Body of pancreas (tissue), 4 donors: ENCODE measurements around the gene GJC3. TPM values are rescaled to one million over a fixed set of nuclear protein-coding genes. Genes with fewer than 3 reads are reported as not detected.
"Not testable (repeated sequence)": the region's sequence is repeated elsewhere in the genome, so short reads cannot be mapped to it uniquely, and the experiment has no call there.

Experiments used
- ATAC-seq: fragments of 150-250 bp; one replicate; pipeline ENCODE4 v1.9.1; 2016
- DNase-seq, 4 donors: peaks; one replicate each; pipeline ENCODE4 v3.0.0-alpha.2; 2019
- H3K27ac ChIP-seq, 4 donors: fragments of 200-600 bp; sonication (generic); 1 replicate in 3 of 4; 2 replicates in 1 of 4; pipeline versions ENCODE4 v1.5.1 to v1.6.1; 2016 to 2019; ENCODE audit warnings: mild to moderate bottlenecking in 1 of 4, mixed read lengths in 1 of 4, moderate library complexity in 1 of 4
- H3K27me3 ChIP-seq, 2 donors: fragments of 200-600 bp; sonication (generic); one replicate each; pipeline ENCODE4 v1.6.0; 2016; ENCODE audit warnings: mild to moderate bottlenecking in 1 of 2
- H3K36me3 ChIP-seq, 2 donors: fragments of 200-600 bp; sonication (generic); replicated peaks in 1 of 2; 2 replicates each; pipeline ENCODE4 v1.5.1; 2016; ENCODE audit warnings: low read depth in 2 of 2; ENCODE audit not compliant: insufficient read depth in 1 of 2
- H3K4me1 ChIP-seq: fragments of 200-600 bp; sonication (generic); one replicate; pipeline ENCODE4 v1.6.0; 2016
- H3K4me3 ChIP-seq, 2 donors: fragments of 200-600 bp; sonication (generic); 1 replicate in 1 of 2; 2 replicates in 1 of 2; pipeline ENCODE4 v1.5.1; 2016 to 2019
- H3K9me3 ChIP-seq, 3 donors: fragments of 200-600 bp; sonication (generic); 1 replicate in 2 of 3; 2 replicates in 1 of 3; pipeline ENCODE4 v1.5.1; 2016
- CTCF ChIP-seq, 7 experiments: fragments of 450-650 bp in 4 of 7; fragments of 200-600 bp in 3 of 7; sonication (generic) in 3 of 7; IDR thresholded peaks; one replicate each; pipeline ENCODE4 v1.5.1; 2016 to 2019; ENCODE audit warnings: antibody characterized with exemption in 7 of 7
- POLR2A ChIP-seq, 3 donors: fragments of 450-650 bp; IDR thresholded peaks; one replicate each; pipeline ENCODE4 v1.6.1; 2016; ENCODE audit warnings: antibody characterized with exemption in 3 of 3, mild to moderate bottlenecking in 2 of 3
- WGBS, 2 donors: methylation state at CpG; one replicate each; pipeline ENCODE4 v1.1.5; 2017; 5-methylcytosine and 5-hydroxymethylcytosine counted together
- intact Hi-C: fragments of 100-400 bp; cut with DNase I; formaldehyde crosslinking; loops from one replicate; pipeline ENCODE4 v1.15.1; 2023
- total RNA-seq, 2 donors: library from RNA; depleted of rRNA; stranded (reverse); fragments of >200 nt; gene quantifications; one replicate each; pipeline ENCODE4 v1.1.0, GENCODE V29; 2016

GJC3 gene
- total RNA-seq, 2 donors from 2014 or later, result not detected

- ATAC-seq (no peak), DNase-seq (no peak)
- no peak overlapping the region for H3K4me3 ChIP-seq
- no peak overlapping the region for H3K27ac ChIP-seq
- H3K9me3 ChIP-seq, result no peaks in the 10 kb centered on the region
- no peaks in the 10 kb centered on the region for H3K27me3 ChIP-seq
- no peak for TF ChIP-seq POLR2A (IDR thresholded peaks at IDR 0.05)
- no peaks in the 10 kb centered on the region for H3K4me1 ChIP-seq
- WGBS, 2 donors, result 56 to 69% methylated on average over 4 of the region's 4 CpGs
- no peaks in the 10 kb centered on the region for H3K36me3 ChIP-seq
- intact Hi-C loops, result no loop called here
Measured at GRCh38 chr7:99944497-99945070, 15.2 kb upstream of the GJC3 start.

- Histone ChIP-seq H3K36me3 (no peaks in the 10 kb centered on the region), H3K4me1 (no peaks in the 10 kb centered on the region), H3K27me3 (no peaks in the 10 kb centered on the region), H3K9me3 (no peaks in the 10 kb centered on the region), H3K4me3 (no peak overlapping the region), H3K27ac (no peak overlapping the region)
- ATAC-seq (no peak), DNase-seq (no peak)
- no peak for TF ChIP-seq CTCF (IDR thresholded peaks at IDR 0.05)
- no peak for TF ChIP-seq POLR2A (IDR thresholded peaks at IDR 0.05)
- WGBS, 2 donors, result 44 to 55% methylated on average over 14 of the region's 14 CpGs
- intact Hi-C loops, result no loop called here
Measured at GRCh38 chr7:99943641-99944496, 14.4 kb upstream of the GJC3 start.

- H3K27me3 ChIP-seq, result no peaks in the 10 kb centered on the region
- H3K9me3 ChIP-seq, result no peaks in the 10 kb centered on the region
- TF ChIP-seq CTCF (IDR thresholded peaks at IDR 0.05) (no peak), POLR2A (IDR thresholded peaks at IDR 0.05) (no peak)
- H3K36me3 ChIP-seq, result no peaks in the 10 kb centered on the region
- H3K27ac ChIP-seq, result no peak overlapping the region
- no peak for ATAC-seq
- no peak for DNase-seq
- H3K4me3 ChIP-seq, result no peak overlapping the region
- intact Hi-C loops, result no loop called here
- 92% methylated on average over 2 of the region's 2 CpGs for WGBS, 2 donors
- no peaks in the 10 kb centered on the region for H3K4me1 ChIP-seq
Measured at GRCh38 chr7:99938296-99938695, 8.9 kb upstream of the GJC3 start.

GRCh38 chr7:99935009-99935408, 5.6 kb upstream of the GJC3 start:
- DNase-seq, H3K4me1 ChIP-seq, H3K27me3 ChIP-seq, H3K27ac ChIP-seq, H3K4me3 ChIP-seq, intact Hi-C loops, H3K36me3 ChIP-seq, H3K9me3 ChIP-seq, ATAC-seq: not testable (repeated sequence)
- WGBS, 2 donors, result 49 to 53% methylated on average over 4 of the region's 4 CpGs

- DNase-seq (no peak), ATAC-seq (no peak)
- Histone ChIP-seq H3K27me3 (no peaks in the 10 kb centered on the region), H3K36me3 (no peaks in the 10 kb centered on the region), H3K4me3 (no peak overlapping the region), H3K4me1 (peaks cover 4% of the 10 kb centered on the region), H3K9me3 (no peaks in the 10 kb centered on the region), H3K27ac (no peak overlapping the region)
- intact Hi-C loops, result no loop called here
- TF ChIP-seq POLR2A (IDR thresholded peaks at IDR 0.05) (no peak), CTCF (IDR thresholded peaks at IDR 0.05) (no peak)
- 52 to 56% methylated on average over 3 of the region's 3 CpGs for WGBS, 2 donors
Measured at GRCh38 chr7:99930376-99930775, 956 bp upstream of the GJC3 start.
